Tibial nerve (tissue), 4 donors: ENCODE results near the gene PALM. TPM values are rescaled to one million over a fixed set of nuclear protein-coding genes. Genes with fewer than 3 reads are reported as not detected.
"Not testable (repeated sequence)": the region's sequence is repeated elsewhere in the genome, so short reads cannot be mapped to it uniquely, and the experiment has no call there.

ENCODE experiments used
- DNase-seq, 2 donors: peaks; one replicate each; pipeline ENCODE4 v3.0.0-alpha.2; 2019; ENCODE audit warnings: low spot score in 2 of 2
- H3K27ac ChIP-seq, 4 donors: fragments of 200-600 bp; sonication (generic) in 3 of 4; one replicate each; pipeline ENCODE4 v1.5.1; 2017 to 2019; ENCODE audit warnings: mild to moderate bottlenecking in 1 of 4
- H3K27me3 ChIP-seq, 2 donors: fragments of 200-600 bp; sonication (generic) in 1 of 2; one replicate each; pipeline versions ENCODE4 v1.5.1 to v1.6.0; 2017 to 2019
- H3K36me3 ChIP-seq, 3 donors: fragments of 200-600 bp; sonication (generic); one replicate each; pipeline ENCODE4 v1.5.1; 2018 to 2019
- H3K4me1 ChIP-seq, 4 donors: fragments of 200-600 bp; sonication (generic) in 3 of 4; one replicate each; pipeline ENCODE4 v1.5.1; 2017 to 2019
- H3K4me3 ChIP-seq, 4 donors: fragments of 200-600 bp; sonication (generic) in 3 of 4; one replicate each; pipeline ENCODE4 v1.5.1; 2017 to 2019; ENCODE audit warnings: mild to moderate bottlenecking in 1 of 4, moderate library complexity in 1 of 4
- H3K9me3 ChIP-seq, 4 donors: fragments of 200-600 bp; sonication (generic) in 3 of 4; one replicate each; pipeline ENCODE4 v1.5.1; 2017 to 2019
- CTCF ChIP-seq, 5 experiments: fragments of 200-600 bp in 3 of 5; fragments of 450-650 bp in 2 of 5; sonication (generic) in 3 of 5; IDR thresholded peaks; one replicate each; pipeline ENCODE4 v1.5.1; 2016 to 2019; ENCODE audit warnings: antibody characterized with exemption in 5 of 5, mild to moderate bottlenecking in 3 of 5, moderate library complexity in 2 of 5
- EP300 ChIP-seq, 2 donors: sonication (generic); formaldehyde crosslinking; IDR thresholded peaks; one replicate each; pipeline ENCODE4 v1.6.1; 2017; ENCODE audit warnings: antibody characterized with exemption in 2 of 2, mild to moderate bottlenecking in 1 of 2
- POLR2A ChIP-seq, 2 donors: fragments of 450-650 bp; IDR thresholded peaks; one replicate each; pipeline ENCODE4 v1.6.1; 2017; ENCODE audit warnings: antibody characterized with exemption in 2 of 2, mild to moderate bottlenecking in 2 of 2, moderate library complexity in 2 of 2
- WGBS, 2 donors: methylation state at CpG; one replicate each; pipeline ENCODE4 v1.1.5; 2018; 5-methylcytosine and 5-hydroxymethylcytosine counted together
- total RNA-seq, 4 donors: library from RNA; depleted of rRNA; stranded (reverse); fragments of >200 nt; gene quantifications; one replicate each; pipeline ENCODE4 v1.1.0, GENCODE V29; 2016

PALM gene
- total RNA-seq, 4 donors from 2014 or later = 65.7 to 101 (median 98.0) TPM

- peak overlapping the region in 1 of 4 donors; percentile 73 for H3K27ac ChIP-seq
Observed at GRCh38 chr19:723714-724113, 15.0 kb downstream of the PALM start.

GRCh38 chr19:725461-726089 is 16.8 kb downstream of the PALM start:
- 83 to 87% methylated on average over 10 to 13 of the region's 13 CpGs for WGBS, 2 donors
- H3K4me3 ChIP-seq = no peak overlapping the region
- no peak for DNase-seq
- no peak overlapping the region for H3K27ac ChIP-seq
- peaks cover 0 to 36% (median 6%) of the 10 kb centered on the region in 4 donors for H3K4me1 ChIP-seq
- no peaks in the 10 kb centered on the region for H3K27me3 ChIP-seq
- peaks cover 0 to 41% (median 0%) of the 10 kb centered on the region in 3 donors for H3K36me3 ChIP-seq
- TF ChIP-seq CTCF (IDR thresholded peaks at IDR 0.05) = no peak
- H3K9me3 ChIP-seq = no peaks in the 10 kb centered on the region

More at GRCh38 chr19:723714-724113, 15.0 kb downstream of the PALM start:
- peaks cover 0 to 23% (median 0%) of the 10 kb centered on the region in 3 donors for H3K36me3 ChIP-seq
- H3K4me1 ChIP-seq = peaks cover 4 to 54% (median 19%) of the 10 kb centered on the region in 4 donors
- no peak for DNase-seq
- no peak for TF ChIP-seq POLR2A (IDR thresholded peaks at IDR 0.05)
- no peak for TF ChIP-seq CTCF (IDR thresholded peaks at IDR 0.05)
- TF ChIP-seq EP300 (IDR thresholded peaks at IDR 0.05) = no peak
- WGBS, 2 donors = 84 to 91% methylated on average over 18 of the region's 18 CpGs
- H3K27me3 ChIP-seq = no peaks in the 10 kb centered on the region
- no peak overlapping the region for H3K4me3 ChIP-seq
- no peaks in the 10 kb centered on the region for H3K9me3 ChIP-seq

DNA sequence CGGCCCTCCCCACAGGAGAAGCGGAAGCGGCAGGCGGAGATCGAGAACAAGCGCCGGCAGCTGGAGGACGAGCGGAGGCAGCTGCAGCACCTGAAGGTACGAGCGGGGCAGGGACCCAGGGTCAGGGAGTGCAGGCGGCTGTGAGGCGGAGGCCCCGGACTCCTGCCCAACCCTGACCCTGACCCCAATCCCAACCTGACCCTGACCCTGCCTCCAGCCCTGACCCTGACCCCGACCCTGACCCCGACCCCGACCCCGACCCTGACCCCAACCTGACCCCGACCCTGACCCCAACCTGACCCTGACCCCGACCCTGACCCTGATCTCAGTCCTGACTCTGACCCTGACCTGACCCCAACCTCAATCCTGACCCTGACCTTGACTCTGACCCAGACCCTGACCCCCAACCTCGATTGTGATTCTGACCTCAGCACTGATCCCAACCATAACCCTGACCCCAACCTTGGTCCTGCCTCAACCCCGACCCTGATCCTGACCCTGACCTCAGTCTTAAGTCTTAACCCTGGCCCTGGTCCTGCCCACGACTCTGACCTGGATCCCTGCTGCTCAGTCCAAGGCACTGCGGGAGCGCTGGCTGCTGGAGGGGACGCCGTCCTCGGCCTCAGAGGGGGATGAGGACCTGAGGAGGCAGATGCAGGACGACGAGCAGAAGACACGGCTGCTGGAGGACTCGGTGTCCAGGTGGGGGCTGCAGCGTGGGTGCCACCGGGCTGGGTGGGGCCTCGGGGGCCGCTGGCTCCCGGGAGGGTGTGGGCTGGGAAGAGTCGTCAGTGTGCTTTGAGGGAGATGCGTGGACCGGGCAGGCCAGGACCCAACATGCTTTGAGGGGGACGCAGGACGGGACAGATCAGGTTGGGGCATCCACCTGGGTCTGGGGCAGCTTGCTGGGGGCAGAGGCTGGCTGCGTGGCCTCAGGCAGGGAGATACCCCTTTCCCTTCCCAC is 18.5 kb downstream of the PALM start:
- Histone ChIP-seq H3K36me3 (peaks cover 0 to 58% (median 0%) of the 10 kb centered on the region in 3 donors), H3K27ac (peak overlapping the region; percentile 2 to 78 (median 44)), H3K27me3 (no peaks in the 10 kb centered on the region), H3K4me3 (no peak overlapping the region), H3K9me3 (no peaks in the 10 kb centered on the region), H3K4me1 (peaks cover 0 to 24% (median 4%) of the 10 kb centered on the region in 4 donors)
- no peak for DNase-seq
- WGBS, 2 donors = 74 to 80% methylated on average over 32 to 41 of the region's 43 CpGs
- TF ChIP-seq CTCF (IDR thresholded peaks at IDR 0.05) = no peak
- TF ChIP-seq POLR2A (IDR thresholded peaks at IDR 0.05) = no peak
- no peak for TF ChIP-seq EP300 (IDR thresholded peaks at IDR 0.05)

DNA sequence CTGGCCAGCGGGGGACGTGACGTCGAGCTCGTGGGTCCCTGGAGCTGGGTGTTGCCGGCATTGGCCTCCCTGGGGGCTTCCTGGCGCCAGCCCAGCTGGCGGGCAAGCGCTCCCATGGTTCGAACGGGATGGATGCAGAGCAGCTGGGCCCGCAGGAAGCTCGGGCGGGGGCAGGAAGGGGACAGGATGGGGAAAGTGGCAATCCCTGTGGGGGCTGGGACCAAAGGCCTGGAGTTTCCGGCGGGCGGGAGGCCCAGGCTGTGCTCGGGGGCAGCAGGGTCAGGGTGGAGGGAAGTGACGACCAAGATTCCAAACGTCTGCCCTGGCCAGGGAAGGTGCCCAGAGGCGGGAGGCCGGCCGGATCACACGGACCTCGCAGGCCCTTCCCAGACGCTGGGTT is 19.3 kb downstream of the PALM start:
- TF ChIP-seq CTCF (IDR thresholded peaks at IDR 0.05) (no peak), EP300 (IDR thresholded peaks at IDR 0.05) (peak in 1 of 2 donors; percentile 65), POLR2A (IDR thresholded peaks at IDR 0.05) (no peak)
- Histone ChIP-seq H3K9me3 (no peaks in the 10 kb centered on the region), H3K27me3 (no peaks in the 10 kb centered on the region), H3K4me3 (no peak overlapping the region), H3K27ac (peak overlapping the region; percentile 2 to 78 (median 56)), H3K4me1 (peaks cover 0 to 17% (median under 1%) of the 10 kb centered on the region in 4 donors), H3K36me3 (peaks cover 0 to 63% (median 0%) of the 10 kb centered on the region in 3 donors)
- DNase-seq = no peak
- WGBS, 2 donors = 43 to 52% methylated on average over 26 of the region's 26 CpGs

DNA sequence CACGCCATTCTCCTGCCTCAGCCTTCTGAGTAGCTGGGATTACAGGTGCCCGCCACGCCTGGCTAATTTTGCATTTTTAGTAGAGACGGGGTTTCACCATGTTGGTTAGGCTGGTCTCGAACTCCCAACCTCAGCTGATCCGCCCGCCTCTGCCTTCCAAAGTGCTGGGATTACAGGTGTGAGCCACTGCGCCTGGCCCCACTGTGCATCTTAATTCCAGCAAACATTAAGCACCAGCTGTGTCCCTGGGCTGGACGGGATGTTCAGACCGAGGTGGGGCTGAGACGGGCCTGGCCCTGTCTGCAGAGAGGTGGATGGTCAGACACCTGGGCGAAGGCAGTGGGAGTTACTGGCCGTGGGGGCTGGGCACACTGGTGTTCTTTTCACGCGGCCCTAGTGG is 20.8 kb downstream of the PALM start:
- not testable (repeated sequence) for H3K27me3 ChIP-seq, DNase-seq, H3K27ac ChIP-seq, H3K4me3 ChIP-seq, H3K9me3 ChIP-seq
- WGBS, 2 donors = 93 to 95% methylated on average over 15 of the region's 15 CpGs
- H3K36me3 ChIP-seq = peaks cover 0 to 70% (median 0%) of the 10 kb centered on the region in 3 donors
- peaks cover 0 to 22% (median 0%) of the 10 kb centered on the region in 4 donors for H3K4me1 ChIP-seq
